HG03135 (cell line): ENCODE data around the gene FFAR1.

Experiments
- ATAC-seq: cut with Tn5 transposase; IDR thresholded peaks from one replicate; pipeline ENCODE4 v1.9.1; 2021; ENCODE audit warnings: mild to moderate bottlenecking, moderate library complexity; ENCODE audit not compliant: unreplicated experiment

Gene FFAR1, protein sequence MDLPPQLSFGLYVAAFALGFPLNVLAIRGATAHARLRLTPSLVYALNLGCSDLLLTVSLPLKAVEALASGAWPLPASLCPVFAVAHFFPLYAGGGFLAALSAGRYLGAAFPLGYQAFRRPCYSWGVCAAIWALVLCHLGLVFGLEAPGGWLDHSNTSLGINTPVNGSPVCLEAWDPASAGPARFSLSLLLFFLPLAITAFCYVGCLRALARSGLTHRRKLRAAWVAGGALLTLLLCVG (N-terminal part only)

DNA sequence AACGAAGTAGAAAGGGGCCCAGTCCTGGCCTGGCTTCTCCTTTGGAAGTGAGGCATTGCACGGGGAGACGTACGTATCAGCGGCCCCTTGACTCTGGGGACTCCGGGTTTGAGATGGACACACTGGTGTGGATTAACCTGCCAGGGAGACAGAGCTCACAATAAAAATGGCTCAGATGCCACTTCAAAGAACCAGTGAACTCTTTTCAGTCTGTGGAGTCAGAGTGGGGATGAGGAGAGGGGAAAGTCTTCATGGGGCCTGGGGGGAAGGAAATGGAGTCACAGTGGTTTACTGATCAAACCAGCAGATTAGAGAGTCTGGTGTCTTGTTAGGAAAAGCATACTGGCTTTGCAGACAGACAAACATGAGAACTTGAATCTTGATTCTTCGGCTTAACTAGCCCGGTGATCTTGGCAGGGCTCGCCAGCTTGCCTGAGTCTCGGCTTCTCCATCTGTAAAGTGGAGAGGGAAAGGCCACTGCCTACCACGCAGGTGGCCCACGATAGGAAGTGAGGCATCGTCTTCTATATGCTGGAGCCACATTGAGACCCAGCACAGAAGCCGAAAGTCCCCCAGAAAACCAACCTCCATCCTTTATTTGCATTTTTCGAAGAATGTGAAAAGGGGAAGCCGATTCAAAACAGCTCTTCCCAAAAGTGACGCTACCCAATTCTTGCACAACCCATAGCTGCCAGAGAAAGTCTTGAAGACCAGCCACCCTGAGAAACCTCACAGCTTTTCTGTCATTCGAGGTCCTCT lies at the start of gene FFAR1:
FFAR1 (plus strand) TSS at position 732 of the 759 bp plus-strand sequence. CDS start 3,650 bp downstream, outside the sequence.
- peak; percentile 48 for ATAC-seq

DNA sequence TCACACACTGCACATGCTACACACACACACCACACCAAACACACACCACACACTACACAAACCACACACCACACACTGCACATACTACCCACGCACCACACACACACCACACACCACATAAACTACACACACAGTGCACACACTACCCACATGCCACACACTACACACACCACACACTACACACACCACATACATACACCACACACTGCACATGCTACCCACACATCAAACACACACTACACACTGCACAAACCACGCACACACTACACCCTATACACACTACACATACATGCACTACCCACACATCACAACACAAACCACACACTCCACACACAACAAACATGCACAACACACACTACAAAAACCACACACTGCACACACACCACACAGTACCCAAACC lies 49.8 kb upstream of the FFAR1 start:
- no peak for ATAC-seq

DNA sequence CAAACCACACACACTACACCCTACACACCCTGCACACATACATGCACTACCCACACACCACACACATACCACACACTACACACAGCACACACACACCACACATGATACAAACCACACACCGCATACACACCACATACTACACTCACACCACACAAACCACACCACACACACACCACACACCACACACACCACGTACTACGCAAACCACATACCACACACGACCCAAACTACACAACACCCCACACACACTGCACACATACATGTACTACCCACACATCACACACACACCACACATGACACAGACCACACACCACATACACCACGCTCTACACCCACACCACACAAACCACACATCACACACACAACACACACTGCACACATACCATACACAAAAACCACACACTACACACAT lies 49.1 kb upstream of the FFAR1 start:
- ATAC-seq, result no peak

DNA sequence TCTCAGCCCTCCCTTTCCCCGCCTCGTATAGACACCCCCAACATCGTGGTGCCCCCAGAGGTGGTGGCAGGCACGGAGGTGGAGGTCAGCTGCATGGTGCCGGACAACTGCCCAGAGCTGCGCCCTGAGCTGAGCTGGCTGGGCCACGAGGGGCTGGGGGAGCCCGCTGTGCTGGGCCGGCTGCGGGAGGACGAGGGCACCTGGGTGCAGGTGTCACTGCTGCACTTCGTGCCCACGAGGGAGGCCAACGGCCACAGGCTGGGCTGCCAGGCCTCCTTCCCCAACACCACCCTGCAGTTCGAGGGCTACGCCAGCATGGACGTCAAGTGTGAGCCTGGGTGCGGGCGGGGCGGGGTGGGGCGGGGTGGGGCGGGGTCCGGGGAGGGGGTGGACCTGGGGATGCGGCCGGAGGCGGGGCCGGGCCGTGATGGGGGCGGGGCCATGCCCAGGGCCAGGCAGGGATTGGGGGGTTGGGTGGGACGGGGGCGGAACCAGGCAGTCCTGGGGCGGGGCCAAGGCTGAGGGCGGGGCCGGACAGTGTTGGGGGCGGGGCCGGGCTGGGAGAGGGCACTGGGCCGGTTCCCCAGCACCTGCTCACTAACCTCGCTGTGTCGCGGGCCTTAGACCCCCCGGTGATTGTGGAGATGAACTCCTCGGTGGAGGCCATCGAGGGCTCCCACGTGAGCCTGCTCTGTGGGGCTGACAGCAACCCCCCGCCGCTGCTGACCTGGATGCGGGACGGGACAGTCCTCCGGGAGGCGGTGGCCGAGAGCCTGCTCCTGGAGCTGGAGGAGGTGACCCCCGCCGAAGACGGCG lies 48.0 kb upstream of the FFAR1 start:
- ATAC-seq, result no peak

DNA sequence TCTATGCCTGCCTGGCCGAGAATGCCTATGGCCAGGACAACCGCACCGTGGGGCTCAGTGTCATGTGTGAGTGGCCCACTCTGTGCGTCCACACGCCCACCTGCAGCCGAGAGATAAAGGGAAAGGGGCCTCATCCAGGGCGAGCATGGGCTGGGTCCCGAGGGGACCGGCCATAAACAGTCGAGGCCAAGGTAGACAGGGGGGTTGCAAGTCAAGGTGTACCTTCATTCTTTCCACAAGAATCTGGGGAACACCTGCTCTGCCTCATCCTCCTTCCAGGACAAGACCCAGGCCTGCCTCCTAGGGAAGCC lies 47.4 kb upstream of the FFAR1 start:
- ATAC-seq, result no peak

DNA sequence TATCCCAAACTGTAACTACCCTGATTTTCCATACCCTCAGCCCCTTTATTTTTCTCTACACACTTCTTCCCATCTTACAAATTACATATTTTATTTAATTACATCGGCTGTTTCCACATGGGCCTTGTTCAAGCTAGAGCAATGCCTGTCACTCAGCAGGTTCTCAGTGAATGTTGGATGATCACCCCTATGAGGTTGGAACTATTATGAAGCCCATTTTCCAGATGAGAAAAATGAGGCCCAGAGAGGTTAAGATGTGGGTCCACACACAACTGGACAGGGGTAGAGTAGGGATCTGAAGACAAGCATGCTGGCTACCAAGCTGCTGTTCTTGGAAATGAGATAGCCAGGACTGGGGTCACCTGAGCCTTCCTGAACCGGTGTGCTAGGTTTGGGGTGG lies 45.7 kb upstream of the FFAR1 start:
- ATAC-seq, result no peak

DNA sequence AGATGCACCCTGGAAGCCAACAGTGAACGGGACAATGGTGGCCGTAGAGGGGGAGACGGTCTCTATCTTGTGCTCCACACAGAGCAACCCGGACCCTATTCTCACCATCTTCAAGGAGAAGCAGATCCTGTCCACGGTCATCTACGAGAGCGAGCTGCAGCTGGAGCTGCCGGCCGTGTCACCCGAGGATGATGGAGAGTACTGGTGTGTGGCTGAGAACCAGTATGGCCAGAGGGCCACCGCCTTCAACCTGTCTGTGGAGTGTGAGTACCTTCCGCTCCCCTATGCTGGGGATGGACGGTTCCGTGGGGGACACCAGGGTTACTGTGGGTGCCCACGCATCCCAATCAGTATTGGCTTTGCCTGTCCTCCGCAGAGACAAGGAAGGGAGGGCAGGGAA lies 45.3 kb upstream of the FFAR1 start:
- ATAC-seq, result no peak

DNA sequence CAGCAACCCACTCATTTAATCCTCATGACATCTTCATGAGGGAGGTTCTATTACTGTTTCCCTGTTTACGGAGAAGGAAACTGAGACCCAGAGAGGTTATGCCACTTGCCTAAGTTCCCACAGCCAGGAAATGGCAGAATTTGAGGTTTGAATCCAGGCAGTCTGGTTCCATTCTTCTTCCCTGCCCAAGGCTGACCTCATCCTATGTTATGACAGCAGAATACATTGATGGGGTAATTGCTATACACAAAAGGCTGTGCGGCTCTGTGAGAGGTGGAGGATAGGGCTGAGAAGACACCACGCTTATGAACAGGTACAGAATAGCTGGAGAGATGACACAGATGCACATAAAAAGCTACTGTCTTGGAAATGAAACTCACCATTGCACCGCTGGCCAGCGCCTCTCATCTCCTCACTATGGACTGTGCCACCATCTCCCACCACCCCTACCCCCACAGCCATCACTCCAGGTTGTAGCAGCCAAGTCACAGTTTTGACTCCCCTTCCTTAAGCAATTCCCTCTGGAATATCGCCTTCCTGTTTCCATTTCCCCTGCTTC lies 44.3 kb upstream of the FFAR1 start:
- ATAC-seq, result no peak

DNA sequence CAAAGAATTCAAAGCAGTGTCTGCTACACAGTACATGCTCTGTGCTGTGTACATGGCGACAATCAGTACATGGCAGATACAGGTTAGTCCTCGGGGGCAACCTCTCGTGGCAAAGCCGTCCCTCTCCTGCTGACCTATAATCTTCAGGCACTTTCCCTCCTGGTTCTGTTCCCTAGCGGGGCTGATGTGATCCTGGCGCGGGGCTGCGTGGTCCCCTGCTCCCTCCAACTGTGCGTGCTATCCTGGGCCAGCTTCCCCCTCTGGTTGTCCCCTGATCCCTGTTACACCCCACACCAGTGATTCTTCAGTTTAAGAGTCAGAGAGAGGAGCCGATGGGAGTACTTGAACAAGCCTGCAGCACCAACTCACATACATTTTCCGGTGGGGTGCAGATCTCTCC lies 43.7 kb upstream of the FFAR1 start:
- no peak for ATAC-seq

DNA sequence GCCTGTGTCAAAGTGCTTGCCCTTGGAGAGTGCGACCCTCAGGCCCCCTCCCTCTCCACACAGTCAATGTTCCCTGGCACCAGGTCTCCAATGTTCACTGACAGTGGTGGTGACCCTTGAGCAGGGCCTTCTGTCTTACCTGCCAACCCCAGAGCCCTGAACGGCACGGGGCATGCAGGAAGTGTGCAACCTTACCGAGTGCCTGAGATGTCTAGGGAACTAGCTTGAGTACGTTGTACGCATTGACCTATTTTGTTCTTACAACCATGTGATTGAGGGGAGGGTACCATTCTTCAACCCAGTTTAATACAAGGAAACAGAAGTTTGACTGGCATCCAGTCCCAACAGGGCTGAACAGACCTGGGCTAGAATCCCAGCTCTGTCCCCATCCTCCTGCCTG lies 42.5 kb upstream of the FFAR1 start:
- no peak for ATAC-seq

DNA sequence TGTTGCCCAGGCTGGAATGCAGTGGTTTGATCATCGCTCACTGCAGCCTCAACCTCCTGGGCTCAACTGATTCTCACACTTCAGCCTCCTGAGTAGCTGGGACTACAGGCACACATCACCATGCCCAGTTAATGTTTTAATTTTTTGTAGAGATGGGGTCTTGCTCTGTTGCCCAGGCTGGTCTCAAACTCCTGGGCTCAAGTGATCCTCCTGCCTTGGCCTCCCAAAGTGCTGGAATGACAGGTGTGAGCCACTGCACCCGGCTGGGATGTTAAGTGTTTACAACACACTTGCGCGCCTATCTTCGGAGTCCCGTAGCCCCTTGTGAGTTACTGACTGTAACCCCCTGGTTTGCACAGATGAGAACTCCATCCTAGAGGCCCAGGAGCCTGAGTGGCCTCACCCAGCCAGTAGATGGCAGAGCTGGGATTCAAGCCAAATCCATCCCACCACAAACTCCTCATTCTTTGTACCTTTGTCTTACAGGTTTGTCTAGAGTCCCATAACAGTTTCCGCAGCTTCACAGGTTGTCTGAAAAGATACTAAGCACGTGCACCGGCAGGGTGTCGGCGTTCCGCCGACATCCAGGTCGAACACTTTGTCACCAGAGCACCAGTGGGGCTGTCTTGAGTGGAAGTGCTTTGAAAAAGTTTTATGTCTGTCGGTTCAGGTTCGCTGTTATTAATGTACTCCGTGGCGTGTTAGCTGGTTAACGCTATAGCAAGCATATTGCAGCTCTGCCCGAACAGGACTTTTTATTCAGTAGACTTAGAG lies 41.0 kb upstream of the FFAR1 start:
- no peak for ATAC-seq

DNA sequence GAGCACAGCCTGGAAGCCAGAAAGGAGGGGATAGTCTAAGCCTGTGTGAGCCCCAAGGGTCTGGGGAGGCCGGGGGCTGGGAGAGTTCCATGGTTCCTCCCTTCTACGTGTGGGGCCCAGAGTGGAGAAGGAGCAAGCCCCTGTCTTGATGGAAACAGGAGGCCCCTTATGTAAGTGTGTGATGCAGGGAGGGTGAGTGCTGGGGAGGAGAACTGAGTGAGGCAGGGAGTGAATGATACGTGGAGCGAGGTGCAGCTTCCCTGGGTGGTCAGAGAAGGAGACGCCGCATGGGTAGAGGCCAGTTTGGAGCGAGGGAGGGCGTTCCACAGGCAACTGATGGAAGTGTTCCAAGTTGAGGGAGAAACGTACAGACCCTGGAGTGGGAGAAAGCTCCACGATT lies 39.8 kb upstream of the FFAR1 start:
- ATAC-seq, result no peak

DNA sequence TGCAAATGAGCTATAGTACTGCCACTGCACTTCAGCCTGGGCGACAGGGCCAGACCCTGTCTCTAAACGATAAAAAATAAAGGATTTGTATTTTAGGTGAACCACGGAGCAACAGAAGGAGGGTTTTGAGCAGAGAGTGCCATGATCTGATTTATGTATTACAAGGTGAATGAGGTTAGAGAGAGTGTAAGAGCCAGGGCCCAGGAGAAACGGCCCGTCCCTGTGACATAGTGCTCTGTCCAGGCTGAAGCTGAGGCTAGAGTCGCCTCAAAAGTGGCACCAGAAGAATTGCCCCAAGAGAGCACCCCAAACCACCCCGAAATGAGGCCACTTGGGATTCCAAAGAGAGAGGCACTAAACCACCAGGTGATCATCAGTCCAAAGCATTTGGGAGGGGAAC lies 38.8 kb upstream of the FFAR1 start:
- ATAC-seq, result no peak

DNA sequence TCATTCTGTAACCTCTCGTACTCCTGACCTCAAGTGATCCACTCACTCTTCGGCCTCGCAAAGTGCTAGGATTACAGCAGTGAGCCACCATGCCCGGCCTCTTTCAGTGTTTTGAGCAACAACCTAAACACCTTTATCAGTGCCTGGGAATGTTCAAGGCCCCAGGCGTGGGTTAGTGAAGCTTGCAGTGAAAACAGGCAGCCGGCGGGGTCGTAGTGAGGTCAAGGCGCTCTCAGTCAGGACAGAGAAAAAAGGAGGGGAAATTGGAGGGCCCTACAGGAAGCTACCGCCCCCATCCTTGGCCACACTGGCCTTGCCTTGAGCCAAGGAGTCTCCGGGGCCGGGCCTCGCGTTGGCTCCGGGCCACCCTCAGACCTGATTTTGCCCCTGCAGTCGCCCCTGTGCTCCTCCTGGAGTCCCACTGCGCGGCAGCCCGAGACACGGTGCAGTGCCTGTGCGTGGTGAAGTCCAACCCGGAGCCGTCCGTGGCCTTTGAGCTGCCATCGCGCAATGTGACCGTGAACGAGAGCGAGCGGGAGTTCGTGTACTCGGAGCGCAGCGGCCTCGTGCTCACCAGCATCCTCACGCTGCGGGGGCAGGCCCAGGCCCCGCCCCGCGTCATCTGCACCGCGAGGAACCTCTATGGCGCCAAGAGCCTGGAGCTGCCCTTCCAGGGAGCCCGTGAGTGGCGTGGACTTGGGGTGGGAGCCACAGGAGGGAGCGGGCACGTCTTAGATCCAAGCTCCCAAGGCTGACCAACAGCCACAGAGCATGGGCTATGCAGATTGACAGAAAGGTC lies 38.0 kb upstream of the FFAR1 start:
- ATAC-seq, result no peak

DNA sequence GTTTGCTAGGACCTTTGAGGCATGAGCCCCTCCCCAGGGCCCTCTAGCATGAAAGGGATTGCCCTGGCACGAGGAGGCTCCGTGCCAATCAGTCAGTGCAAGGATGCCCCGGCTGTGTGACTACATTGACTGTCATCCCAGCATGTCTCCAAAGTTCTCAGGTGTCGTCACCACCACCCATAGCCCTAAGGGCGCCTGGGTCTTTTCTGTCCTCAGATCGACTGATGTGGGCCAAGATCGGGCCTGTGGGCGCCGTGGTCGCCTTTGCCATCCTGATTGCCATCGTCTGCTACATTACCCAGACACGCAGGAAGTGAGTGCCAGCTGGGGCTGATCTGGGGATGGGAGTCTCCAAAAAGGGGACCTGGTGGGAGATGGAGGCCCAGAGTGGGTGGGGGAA lies 37.4 kb upstream of the FFAR1 start:
- ATAC-seq, result no peak

DNA sequence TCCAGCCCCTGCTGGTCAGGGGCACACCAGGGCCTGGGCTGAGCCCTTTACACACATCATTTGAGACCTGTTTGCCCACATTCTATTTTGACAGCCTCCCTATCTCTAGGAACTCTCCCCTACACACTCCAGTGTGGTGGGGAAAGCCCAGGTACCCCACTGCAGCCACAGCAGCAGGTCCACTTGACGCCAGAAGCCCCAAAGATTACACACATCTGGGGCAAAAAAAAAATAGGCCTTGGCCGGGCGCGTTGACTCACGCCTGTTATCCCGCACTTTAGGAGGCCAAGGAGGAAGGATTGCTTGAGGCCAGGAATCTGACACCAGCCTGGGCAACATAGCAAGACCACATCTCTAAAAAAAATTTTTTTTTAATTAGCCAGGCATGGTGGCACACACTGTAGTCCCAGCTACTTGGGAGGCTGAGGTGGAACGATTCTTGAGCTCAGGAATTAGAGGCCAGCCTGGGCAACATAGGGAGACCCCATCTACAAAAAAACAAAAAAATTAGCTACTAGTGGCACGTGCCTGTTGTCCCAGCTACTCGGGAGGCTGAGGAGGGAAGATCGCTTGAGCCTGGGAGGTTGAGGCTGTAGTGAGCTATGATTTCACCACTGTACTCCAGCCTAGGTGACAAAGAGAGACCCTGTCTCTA lies 36.8 kb upstream of the FFAR1 start:
- no peak for ATAC-seq

DNA sequence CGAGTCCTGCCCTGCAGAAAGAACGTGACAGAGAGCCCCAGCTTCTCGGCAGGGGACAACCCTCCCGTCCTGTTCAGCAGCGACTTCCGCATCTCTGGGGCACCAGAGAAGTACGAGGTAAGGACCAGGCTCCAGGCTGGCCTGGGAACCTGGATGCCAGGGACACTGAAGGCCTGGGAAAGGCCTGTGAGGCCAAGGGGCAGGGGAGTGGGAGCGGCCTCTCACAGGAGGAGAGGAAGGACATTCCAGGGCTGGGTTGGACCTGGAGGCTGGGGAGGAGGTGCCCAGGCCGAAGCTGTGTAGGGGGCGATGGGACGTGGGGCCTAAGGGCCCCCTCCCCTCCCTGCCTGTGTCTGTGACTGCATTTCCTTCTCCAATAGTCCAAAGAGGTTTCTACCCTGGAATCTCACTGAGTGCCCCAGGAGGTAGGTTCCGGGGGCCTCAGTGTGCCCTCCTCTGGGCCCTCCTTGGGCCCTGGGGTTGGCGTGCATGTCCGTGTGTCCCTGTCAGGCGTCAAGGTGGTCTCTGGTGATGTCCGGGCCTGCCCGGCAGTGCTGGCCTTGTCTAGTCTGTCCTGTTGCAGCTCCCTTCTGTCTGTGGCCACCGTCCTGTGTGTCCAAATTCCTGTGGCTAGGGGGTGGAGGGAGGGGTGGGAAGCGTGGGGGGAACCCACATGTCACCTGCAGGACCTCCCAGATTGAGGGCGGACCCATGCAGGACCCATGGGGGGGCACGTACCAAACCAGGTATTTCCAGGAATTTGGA lies 35.6 kb upstream of the FFAR1 start:
- ATAC-seq, result no peak

DNA sequence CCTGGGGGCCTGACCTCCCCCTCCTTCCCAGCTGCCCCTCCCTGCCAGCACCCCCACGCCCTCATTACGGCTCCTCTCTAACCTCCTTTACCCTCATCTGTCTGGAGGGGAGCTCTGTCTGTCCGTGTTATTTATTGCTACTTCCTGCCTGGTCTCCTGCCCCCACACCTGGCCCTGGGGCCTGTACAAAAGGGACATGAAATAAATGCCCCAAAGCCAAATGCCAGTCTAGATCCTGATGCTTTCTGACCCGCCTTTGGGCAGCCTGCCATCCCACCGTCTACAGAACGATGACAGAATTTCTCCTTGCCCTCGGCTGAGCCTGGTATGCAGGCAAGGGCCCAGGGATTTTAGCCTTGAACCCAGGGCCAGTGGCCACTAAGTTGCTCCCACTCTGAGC lies 34.1 kb upstream of the FFAR1 start:
- no peak for ATAC-seq

DNA sequence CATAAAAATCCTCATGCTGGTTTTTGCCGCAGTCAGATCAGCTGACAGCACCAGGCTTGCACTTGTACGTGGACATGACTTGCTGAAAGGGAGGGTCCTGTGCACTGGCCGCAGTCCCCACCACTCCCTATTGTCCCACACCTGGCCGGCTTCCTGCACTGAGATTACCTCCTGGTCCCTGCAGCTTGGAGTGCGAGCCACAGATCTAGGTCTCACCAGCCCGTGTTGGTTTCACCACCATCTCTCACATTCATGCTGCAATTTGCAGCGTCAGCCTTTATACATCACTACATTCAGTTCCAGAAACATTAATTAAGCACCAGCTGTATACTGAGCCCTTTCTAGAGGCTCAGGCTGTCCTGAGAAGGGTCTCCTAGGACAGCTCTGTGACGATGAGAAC lies 33.7 kb upstream of the FFAR1 start:
- no peak for ATAC-seq
